ENCODE results near the gene POLR2M.

The POLR2M gene

DNA sequence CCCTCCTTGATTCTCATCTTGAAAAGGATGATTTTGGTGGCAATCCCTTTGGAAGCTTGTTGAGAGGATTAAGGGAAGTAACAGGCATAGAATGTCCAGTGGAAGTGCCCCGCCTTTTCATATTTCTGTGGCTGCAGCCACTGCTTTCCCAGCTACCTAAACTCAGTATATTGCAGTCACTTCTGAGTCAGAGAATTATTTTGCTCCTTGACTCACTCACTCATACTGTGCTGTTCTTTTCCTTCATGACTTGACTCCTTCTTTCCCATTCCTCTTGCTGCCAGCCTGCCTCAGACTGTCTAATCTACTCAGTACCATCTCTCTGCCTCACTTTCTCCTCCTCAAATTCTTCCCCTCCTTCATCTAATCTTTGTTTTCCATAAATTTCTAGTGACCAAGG lies 26.5 kb upstream of the POLR2M start:
- no peak overlapping the region for H3K4me2 ChIP-seq (ENCODE audit: low read length)
- H3K36me3 ChIP-seq (ENCODE audit: control insufficient read depth, low read length), result no peaks in the 10 kb centered on the region
- no peaks in the 10 kb centered on the region for H4K20me1 ChIP-seq (ENCODE audit: control insufficient read depth, insufficient read depth, low read depth, low read length)
- TF ChIP-seq, protein P1, sequence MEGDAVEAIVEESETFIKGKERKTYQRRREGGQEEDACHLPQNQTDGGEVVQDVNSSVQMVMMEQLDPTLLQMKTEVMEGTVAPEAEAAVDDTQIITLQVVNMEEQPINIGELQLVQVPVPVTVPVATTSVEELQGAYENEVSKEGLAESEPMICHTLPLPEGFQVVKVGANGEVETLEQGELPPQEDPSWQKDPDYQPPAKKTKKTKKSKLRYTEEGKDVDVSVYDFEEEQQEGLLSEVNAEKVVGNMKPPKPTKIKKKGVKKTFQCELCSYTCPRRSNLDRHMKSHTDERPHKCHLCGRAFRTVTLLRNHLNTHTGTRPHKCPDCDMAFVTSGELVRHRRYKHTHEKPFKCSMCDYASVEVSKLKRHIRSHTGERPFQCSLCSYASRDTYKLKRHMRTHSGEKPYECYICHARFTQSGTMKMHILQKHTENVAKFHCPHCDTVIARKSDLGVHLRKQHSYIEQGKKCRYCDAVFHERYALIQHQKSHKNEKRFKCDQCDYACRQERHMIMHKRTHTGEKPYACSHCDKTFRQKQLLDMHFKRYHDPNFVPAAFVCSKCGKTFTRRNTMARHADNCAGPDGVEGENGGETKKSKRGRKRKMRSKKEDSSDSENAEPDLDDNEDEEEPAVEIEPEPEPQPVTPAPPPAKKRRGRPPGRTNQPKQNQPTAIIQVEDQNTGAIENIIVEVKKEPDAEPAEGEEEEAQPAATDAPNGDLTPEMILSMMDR (IDR thresholded peaks at IDR 0.05; ENCODE audit: low read depth, low read length, poor library complexity, severe bottlenecking), result no peak
- no peak for TF ChIP-seq EZH2phosphoT487 (IDR thresholded peaks at IDR 0.05; ENCODE audit: borderline replicate concordance, low read length)
- H3K9me2 ChIP-seq (replicated peaks; ENCODE audit: control insufficient read depth, low read length), result no peaks in the 10 kb centered on the region
- no peak overlapping the region for H3K27ac ChIP-seq (ENCODE audit: low read depth, low read length)
- H3K79me2 ChIP-seq (ENCODE audit: control insufficient read depth, low read length), result no peaks in the 10 kb centered on the region
- H3K27me3 ChIP-seq (ENCODE audit: control insufficient read depth, low read length), result peaks cover 6% of the 10 kb centered on the region; the same call in 1 of the 2 replicates
- no peaks in the 10 kb centered on the region for H3F3A ChIP-seq (ENCODE audit: control insufficient read depth, insufficient read depth)
- no peak overlapping the region for H3K4me3 ChIP-seq (ENCODE audit: low read length)
- H3K4me1 ChIP-seq (ENCODE audit: control insufficient read depth, low read length), result no peaks in the 10 kb centered on the region
- no peaks in the 10 kb centered on the region for H3K9me3 ChIP-seq (ENCODE audit: control insufficient read depth, insufficient read depth, low read length)

DNA sequence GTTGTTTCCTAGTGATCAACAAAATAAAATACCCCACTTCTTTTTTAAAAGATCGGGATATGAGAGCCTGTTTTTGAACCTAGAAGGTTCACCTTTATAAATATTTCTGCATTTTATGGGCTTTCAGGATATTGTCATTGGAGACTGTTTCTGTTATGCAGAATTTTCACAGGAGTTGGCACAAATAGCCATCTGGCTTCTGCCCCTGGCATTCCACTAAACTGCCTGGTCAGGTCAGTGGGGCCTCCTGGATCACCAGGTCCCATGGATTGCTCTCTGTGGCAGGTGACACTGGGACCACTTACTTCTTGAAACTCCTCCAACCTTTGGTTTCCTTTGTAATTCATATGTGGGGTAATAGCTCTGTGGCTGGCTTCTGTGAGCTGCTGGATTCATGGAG lies 25.5 kb upstream of the POLR2M start:
- Histone ChIP-seq H3K27ac (ENCODE audit: low read depth, low read length) (no peak overlapping the region), H3K9me2 (replicated peaks; ENCODE audit: control insufficient read depth, low read length) (no peaks in the 10 kb centered on the region), H3F3A (ENCODE audit: control insufficient read depth, insufficient read depth) (no peaks in the 10 kb centered on the region), H3K36me3 (ENCODE audit: control insufficient read depth, low read length) (no peaks in the 10 kb centered on the region), H3K4me1 (ENCODE audit: control insufficient read depth, low read length) (no peaks in the 10 kb centered on the region), H3K4me3 (ENCODE audit: low read length) (no peak overlapping the region), H3K79me2 (ENCODE audit: control insufficient read depth, low read length) (no peaks in the 10 kb centered on the region), H3K27me3 (ENCODE audit: control insufficient read depth, low read length) (peaks cover 3% of the 10 kb centered on the region; the same call in 1 of the 2 replicates), H3K4me2 (ENCODE audit: low read length) (no peak overlapping the region), H4K20me1 (ENCODE audit: control insufficient read depth, insufficient read depth, low read depth, low read length) (no peaks in the 10 kb centered on the region), H3K9me3 (ENCODE audit: control insufficient read depth, insufficient read depth, low read length) (no peaks in the 10 kb centered on the region)
- TF ChIP-seq EZH2phosphoT487 (IDR thresholded peaks at IDR 0.05; ENCODE audit: borderline replicate concordance, low read length), result no peak
- TF ChIP-seq, protein P1 (IDR thresholded peaks at IDR 0.05; ENCODE audit: low read depth, low read length, poor library complexity, severe bottlenecking), result no peak

DNA sequence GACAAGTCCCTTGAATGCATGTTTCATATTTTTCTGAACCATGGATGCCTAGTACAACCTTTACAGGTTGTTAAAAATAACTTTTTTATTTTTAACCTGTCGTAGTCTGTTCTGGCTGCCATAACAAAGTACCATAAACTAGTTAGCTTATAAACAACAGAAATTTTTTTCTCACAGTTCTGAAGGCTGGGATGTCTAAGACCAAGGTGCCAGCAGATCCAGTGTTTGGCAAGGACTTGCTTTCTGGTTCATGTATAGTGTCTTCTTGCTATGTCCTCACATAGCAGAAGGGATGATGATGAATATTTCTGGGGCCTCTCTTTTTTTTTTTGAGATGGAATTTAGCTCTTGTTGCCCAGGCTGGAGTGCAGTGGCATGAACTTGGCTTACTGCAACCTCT lies 23.0 kb upstream of the POLR2M start:
- H3K4me1 ChIP-seq (ENCODE audit: control insufficient read depth, low read length), result no peaks in the 10 kb centered on the region
- no peaks in the 10 kb centered on the region for H3K36me3 ChIP-seq (ENCODE audit: control insufficient read depth, low read length)
- no peak overlapping the region for H3K4me2 ChIP-seq (ENCODE audit: low read length)
- H3K27ac ChIP-seq (ENCODE audit: low read depth, low read length), result no peak overlapping the region
- H3K27me3 ChIP-seq (ENCODE audit: control insufficient read depth, low read length), result peaks cover 3% of the 10 kb centered on the region; the same call in 1 of the 2 replicates
- no peak overlapping the region for H3K4me3 ChIP-seq (ENCODE audit: low read length)
- H3K9me2 ChIP-seq (replicated peaks; ENCODE audit: control insufficient read depth, low read length), result no peaks in the 10 kb centered on the region
- no peaks in the 10 kb centered on the region for H3F3A ChIP-seq (ENCODE audit: control insufficient read depth, insufficient read depth)
- no peaks in the 10 kb centered on the region for H3K9me3 ChIP-seq (ENCODE audit: control insufficient read depth, insufficient read depth, low read length)
- TF ChIP-seq EZH2phosphoT487 (IDR thresholded peaks at IDR 0.05; ENCODE audit: borderline replicate concordance, low read length), result no peak
- TF ChIP-seq, protein P1 (IDR thresholded peaks at IDR 0.05; ENCODE audit: low read depth, low read length, poor library complexity, severe bottlenecking), result no peak
- H4K20me1 ChIP-seq (ENCODE audit: control insufficient read depth, insufficient read depth, low read depth, low read length), result no peaks in the 10 kb centered on the region
- no peaks in the 10 kb centered on the region for H3K79me2 ChIP-seq (ENCODE audit: control insufficient read depth, low read length)

All from DOHH2 (cell line).